Neuronal stem cell (in vitro differentiated cells): ENCODE data around the gene SPAG5.

Source experiments
- DNase-seq: peaks from one replicate; pipeline ENCODE4 v3.0.0-alpha.2; 2013; ENCODE audit warnings: low spot score
- H2AFZ ChIP-seq: one replicate; pipeline ENCODE4 v1.6.1; 2013; ENCODE audit warnings: mild to moderate bottlenecking, low read length, inconsistent platforms
- H2AK5ac ChIP-seq: 2 replicates; pipeline ENCODE4 v1.6.1; 2013; ENCODE audit warnings: low read depth, mild to moderate bottlenecking, inconsistent platforms, low read length, moderate library complexity, mixed read lengths
- H2BK120ac ChIP-seq: 2 replicates; pipeline ENCODE4 v1.6.1; 2013; ENCODE audit warnings: low read depth, mild to moderate bottlenecking, inconsistent platforms, low read length, moderate library complexity, mixed read lengths
- H2BK12ac ChIP-seq: one replicate; pipeline ENCODE4 v1.6.1; 2013; ENCODE audit warnings: low read length, inconsistent platforms
- H2BK15ac ChIP-seq: 2 replicates; pipeline ENCODE4 v1.6.1; 2013; ENCODE audit warnings: mild to moderate bottlenecking, low read length, inconsistent platforms, mixed read lengths
- H2BK5ac ChIP-seq: one replicate; pipeline ENCODE4 v1.6.1; 2013; ENCODE audit warnings: inconsistent platforms, mild to moderate bottlenecking, low read length, moderate library complexity
- H3K14ac ChIP-seq: one replicate; pipeline ENCODE4 v1.6.1; 2013; ENCODE audit warnings: low read length, inconsistent platforms
- H3K18ac ChIP-seq: 2 replicates; pipeline ENCODE4 v1.6.1; 2013; ENCODE audit warnings: low read length, inconsistent platforms
- H3K23ac ChIP-seq: 2 replicates; pipeline ENCODE4 v1.6.1; 2013; ENCODE audit warnings: low read depth, mild to moderate bottlenecking, mixed read lengths, low read length, inconsistent platforms; ENCODE audit not compliant: poor library complexity
- H3K27ac ChIP-seq: replicated peaks from 3 replicates; pipeline ENCODE4 v1.5.1; 2013; ENCODE audit warnings: low read length, inconsistent platforms
- H3K27me3 ChIP-seq, 3 experiments: 2 replicates each; pipeline ENCODE4 v1.6.1; 2013; ENCODE audit warnings: low read length in 3 of 3, mild to moderate bottlenecking in 2 of 3, inconsistent platforms in 1 of 3, low read depth in 1 of 3, mixed read lengths in 1 of 3, moderate library complexity in 1 of 3; ENCODE audit not compliant: control insufficient read depth in 3 of 3, insufficient read depth in 3 of 3
- H3K36me3 ChIP-seq, 2 donors: replicated peaks in 1 of 2; 2 replicates each; pipeline ENCODE4 v1.6.1; 2013; ENCODE audit warnings: low read length in 2 of 2; ENCODE audit not compliant: control insufficient read depth in 2 of 2, insufficient read depth in 2 of 2
- H3K4ac ChIP-seq: 2 replicates; pipeline ENCODE4 v1.6.1; 2013; ENCODE audit warnings: inconsistent platforms, mild to moderate bottlenecking, low read length, moderate library complexity
- H3K4me1 ChIP-seq, 2 donors: 1 replicate in 1 of 2; 2 replicates in 1 of 2; pipeline ENCODE4 v1.6.1; 2013; ENCODE audit warnings: low read length in 2 of 2, low read depth in 1 of 2; ENCODE audit not compliant: control insufficient read depth in 2 of 2, insufficient read depth in 1 of 2
- H3K4me2 ChIP-seq: one replicate; pipeline ENCODE4 v1.6.1; 2013; ENCODE audit warnings: mild to moderate bottlenecking, low read length, inconsistent platforms; ENCODE audit not compliant: insufficient read depth, poor library complexity, severe bottlenecking
- H3K4me3 ChIP-seq, 2 donors: 2 replicates each; pipeline ENCODE4 v1.5.1; 2013; ENCODE audit warnings: low read length in 2 of 2, mild to moderate bottlenecking in 2 of 2, inconsistent platforms in 1 of 2, moderate library complexity in 1 of 2
- H3K79me1 ChIP-seq: one replicate; pipeline ENCODE4 v1.6.1; 2013; ENCODE audit warnings: low read depth, mild to moderate bottlenecking, inconsistent platforms, low read length, moderate library complexity
- H3K9ac ChIP-seq: one replicate; pipeline ENCODE4 v1.6.1; 2013; ENCODE audit warnings: mild to moderate bottlenecking, low read depth, low read length, inconsistent platforms; ENCODE audit not compliant: poor library complexity
- H3K9me3 ChIP-seq, 2 donors: replicated peaks in 1 of 2; 2 replicates each; pipeline versions ENCODE3 to v1.6.1; 2013; ENCODE audit warnings: low read length in 2 of 2, mild to moderate bottlenecking in 2 of 2, inconsistent platforms in 1 of 2, low read depth in 1 of 2, mixed read lengths in 1 of 2, moderate library complexity in 1 of 2; ENCODE audit not compliant: control insufficient read depth in 2 of 2, insufficient read depth in 1 of 2
- H4K8ac ChIP-seq: one replicate; pipeline ENCODE4 v1.6.1; 2013; ENCODE audit warnings: low read depth, mild to moderate bottlenecking, inconsistent platforms, low read length, moderate library complexity
- H4K91ac ChIP-seq: one replicate; pipeline ENCODE4 v1.6.1; 2013; ENCODE audit warnings: low read length, low read depth, mild to moderate bottlenecking, inconsistent platforms; ENCODE audit not compliant: poor library complexity
- WGBS, 2 donors: extraction: QIAGEN DNeasy Blood & Tissue Kit; methylation state at CpG; one replicate each; pipeline ENCODE4 v1.1.7; 2013; ENCODE audit warnings: missing lambda C conversion rate in 2 of 2, mixed read lengths in 1 of 2; ENCODE audit not compliant: insufficient read length in 2 of 2, insufficient replicate concordance in 1 of 2; ENCODE audit errors: extremely low coverage in 2 of 2; 5-methylcytosine and 5-hydroxymethylcytosine counted together

The SPAG5 gene

GRCh38 chr17:28634206-28634865 lies 35.5 kb upstream of the SPAG5 start:
- no peak for DNase-seq
- no peak overlapping the region for H4K8ac ChIP-seq
- H2BK15ac ChIP-seq = no peak overlapping the region
- H2BK5ac ChIP-seq = no peak overlapping the region
- peaks cover 19% of the 10 kb centered on the region for H3K79me1 ChIP-seq
- H3K4me2 ChIP-seq = no peak overlapping the region
- H3K27me3 ChIP-seq = no peaks in the 10 kb centered on the region
- H3K9ac ChIP-seq = no peak overlapping the region
- no peak overlapping the region for H4K91ac ChIP-seq
- WGBS, 2 donors = no CpG with 5 or more reads among the region's 14 CpGs
- H3K23ac ChIP-seq = no peak overlapping the region
- H3K27ac ChIP-seq = no peak overlapping the region
- no peak overlapping the region for H2BK120ac ChIP-seq
- no peak overlapping the region for H2AK5ac ChIP-seq
- no peaks in the 10 kb centered on the region for H3K9me3 ChIP-seq
- H3K4ac ChIP-seq = no peak overlapping the region
- H3K4me3 ChIP-seq = no peak overlapping the region
- no peak overlapping the region for H2BK12ac ChIP-seq
- peaks cover 71 to 100% of the 10 kb centered on the region in 2 donors for H3K36me3 ChIP-seq
- no peaks in the 10 kb centered on the region for H3K4me1 ChIP-seq
- H2AFZ ChIP-seq = no peak overlapping the region
- H3K14ac ChIP-seq = no peak overlapping the region
- H3K18ac ChIP-seq = no peak overlapping the region

- no peak overlapping the region for H2AK5ac ChIP-seq
- no peak overlapping the region for H3K4ac ChIP-seq
- no peak overlapping the region for H2BK5ac ChIP-seq
- no peak overlapping the region for H4K8ac ChIP-seq
- H3K27ac ChIP-seq = no peak overlapping the region
- no peak overlapping the region for H3K14ac ChIP-seq
- H3K4me1 ChIP-seq = no peaks in the 10 kb centered on the region
- no peak overlapping the region for H2BK12ac ChIP-seq
- no peak overlapping the region for H3K9ac ChIP-seq
- H2BK15ac ChIP-seq = no peak overlapping the region
- no peaks in the 10 kb centered on the region for H3K27me3 ChIP-seq
- H3K79me1 ChIP-seq = peaks cover 1% of the 10 kb centered on the region
- no peak for DNase-seq
- H3K4me2 ChIP-seq = no peak overlapping the region
- no peak overlapping the region for H3K23ac ChIP-seq
- no peak overlapping the region for H3K18ac ChIP-seq
- no peak overlapping the region for H2BK120ac ChIP-seq
- no peaks in the 10 kb centered on the region for H3K9me3 ChIP-seq
- no CpG with 5 or more reads among the region's 4 CpGs for WGBS, 2 donors
- no peak overlapping the region for H3K4me3 ChIP-seq
- H2AFZ ChIP-seq = no peak overlapping the region
- peaks cover 42 to 95% of the 10 kb centered on the region in 2 donors for H3K36me3 ChIP-seq
- H4K91ac ChIP-seq = no peak overlapping the region
These were observed 28.0 kb upstream of the SPAG5 start for GRCh38 chr17:28626818-28627217.

- H4K8ac ChIP-seq = no peak overlapping the region
- WGBS, 2 donors = no CpG with 5 or more reads among the region's 2 CpGs
- DNase-seq = no peak
- no peak overlapping the region for H2AK5ac ChIP-seq
- H3K14ac ChIP-seq = no peak overlapping the region
- no peak overlapping the region for H2BK120ac ChIP-seq
- no peak overlapping the region for H3K27ac ChIP-seq
- no peak overlapping the region for H2BK15ac ChIP-seq
- no peak overlapping the region for H3K18ac ChIP-seq
- H4K91ac ChIP-seq = no peak overlapping the region
- H2BK12ac ChIP-seq = no peak overlapping the region
- no peaks in the 10 kb centered on the region for H3K27me3 ChIP-seq
- no peak overlapping the region for H3K4me2 ChIP-seq
- H3K9ac ChIP-seq = no peak overlapping the region
- H2AFZ ChIP-seq = no peak overlapping the region
- peaks cover 49 to 95% of the 10 kb centered on the region in 2 donors for H3K36me3 ChIP-seq
- no peak overlapping the region for H3K4ac ChIP-seq
- H3K23ac ChIP-seq = no peak overlapping the region
- H3K9me3 ChIP-seq = no peaks in the 10 kb centered on the region
- H3K4me1 ChIP-seq = no peaks in the 10 kb centered on the region
- no peak overlapping the region for H2BK5ac ChIP-seq
- peaks cover 1% of the 10 kb centered on the region for H3K79me1 ChIP-seq
- no peak overlapping the region for H3K4me3 ChIP-seq
These were observed 25.3 kb upstream of the SPAG5 start for GRCh38 chr17:28624148-28624547.

- WGBS, 2 donors = no CpG with 5 or more reads among the region's 4 CpGs
- H4K8ac ChIP-seq = no peak overlapping the region
- no peak overlapping the region for H3K4me2 ChIP-seq
- no peak overlapping the region for H2AK5ac ChIP-seq
- H3K14ac ChIP-seq = no peak overlapping the region
- no peaks in the 10 kb centered on the region for H3K4me1 ChIP-seq
- H3K27ac ChIP-seq = no peak overlapping the region
- no peak overlapping the region for H2BK120ac ChIP-seq
- H3K9me3 ChIP-seq = no peaks in the 10 kb centered on the region
- no peak overlapping the region for H3K23ac ChIP-seq
- no peak for DNase-seq
- no peak overlapping the region for H2BK12ac ChIP-seq
- no peak overlapping the region for H3K4ac ChIP-seq
- no peak overlapping the region for H2BK5ac ChIP-seq
- no peak overlapping the region for H3K4me3 ChIP-seq
- no peak overlapping the region for H4K91ac ChIP-seq
- H3K27me3 ChIP-seq = no peaks in the 10 kb centered on the region
- peaks cover 52 to 95% of the 10 kb centered on the region in 2 donors for H3K36me3 ChIP-seq
- H3K79me1 ChIP-seq = peaks cover 1% of the 10 kb centered on the region
- no peak overlapping the region for H3K18ac ChIP-seq
- no peak overlapping the region for H3K9ac ChIP-seq
- H2AFZ ChIP-seq = no peak overlapping the region
- H2BK15ac ChIP-seq = no peak overlapping the region
These were observed 24.9 kb upstream of the SPAG5 start for GRCh38 chr17:28623696-28624095.
